CD4-positive, alpha-beta T cell treated with Interferon alpha-2 for 1 hour (primary cell): ENCODE results near the gene NOTCH1.
"Not testable (repeated sequence)": the region's sequence is repeated elsewhere in the genome, so short reads cannot be mapped to it uniquely, and the experiment has no call there.

ENCODE experiments used
- DNase-seq, 2 donors: peaks; one replicate each; pipeline ENCODE4 v3.0.0-alpha.2; 2020 to 2022

Gene NOTCH1

GRCh38 chr9:136545965-136546696 is at the start of gene NOTCH1:
Gene NOTCH1 (minus strand): TSS chr9:136546048. CDS start chr9:136545786, 262 bp downstream.
- DNase-seq, result peak; percentile 91 to 92

DNA sequence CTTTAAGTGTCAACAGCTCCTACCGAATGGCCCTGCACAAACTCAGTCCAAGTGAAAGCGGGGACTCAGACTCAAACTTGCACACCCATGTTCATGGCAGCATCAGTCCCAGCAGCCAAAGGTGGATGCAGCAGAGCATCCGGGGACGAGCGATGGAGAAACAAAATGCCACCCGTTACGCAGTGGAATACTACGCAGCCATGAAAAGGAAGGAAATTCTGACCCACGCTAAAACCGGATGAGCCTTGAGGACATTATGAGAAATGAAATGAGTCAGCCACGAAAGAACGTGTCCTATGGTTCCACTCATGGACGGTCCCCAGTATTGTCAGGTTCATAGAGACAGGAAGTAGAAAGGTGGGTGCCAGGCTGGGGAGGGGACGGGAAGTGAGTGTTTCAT is 48.6 kb upstream of the NOTCH1 start:
- DNase-seq, result no peak

DNA sequence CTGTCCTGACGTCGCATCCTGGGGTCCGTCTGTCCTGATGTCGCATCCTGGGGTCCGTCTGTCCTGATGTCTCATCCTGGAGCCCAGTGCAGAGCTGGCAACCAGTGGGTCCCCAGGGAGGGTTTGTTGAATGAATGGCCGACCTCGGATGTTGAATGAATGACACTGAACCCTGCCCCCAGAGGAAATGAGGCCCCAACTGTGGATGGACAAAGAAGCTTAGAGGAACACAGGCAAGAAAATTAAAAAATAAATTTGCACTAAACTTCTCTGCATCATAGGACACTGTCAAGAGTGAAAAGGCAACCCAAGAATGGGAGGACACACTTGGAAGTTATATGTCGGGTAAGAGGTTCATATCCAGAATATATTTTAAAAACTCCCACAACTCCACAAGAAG is 47.7 kb upstream of the NOTCH1 start:
- DNase-seq, result no peak

DNA sequence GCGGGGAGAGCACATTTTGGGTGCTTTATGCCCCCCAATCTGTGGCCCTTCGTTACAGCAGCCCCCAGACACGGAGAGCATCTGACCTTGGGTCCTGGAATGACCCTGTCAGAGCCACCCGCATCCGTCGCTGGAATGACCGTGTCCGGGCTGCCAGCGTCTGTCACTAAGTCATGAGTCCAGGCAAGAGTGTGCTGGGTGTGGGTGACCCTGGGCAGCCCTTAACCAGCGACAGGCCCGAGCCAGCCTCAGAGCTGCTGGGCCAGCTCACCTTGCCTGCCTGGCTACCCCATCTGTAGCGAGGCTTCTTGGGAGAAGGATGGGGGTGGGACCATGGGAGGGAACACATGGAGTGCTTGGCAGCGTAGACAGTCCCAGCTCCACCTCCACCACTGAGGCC is 46.8 kb upstream of the NOTCH1 start:
- no peak for DNase-seq

DNA sequence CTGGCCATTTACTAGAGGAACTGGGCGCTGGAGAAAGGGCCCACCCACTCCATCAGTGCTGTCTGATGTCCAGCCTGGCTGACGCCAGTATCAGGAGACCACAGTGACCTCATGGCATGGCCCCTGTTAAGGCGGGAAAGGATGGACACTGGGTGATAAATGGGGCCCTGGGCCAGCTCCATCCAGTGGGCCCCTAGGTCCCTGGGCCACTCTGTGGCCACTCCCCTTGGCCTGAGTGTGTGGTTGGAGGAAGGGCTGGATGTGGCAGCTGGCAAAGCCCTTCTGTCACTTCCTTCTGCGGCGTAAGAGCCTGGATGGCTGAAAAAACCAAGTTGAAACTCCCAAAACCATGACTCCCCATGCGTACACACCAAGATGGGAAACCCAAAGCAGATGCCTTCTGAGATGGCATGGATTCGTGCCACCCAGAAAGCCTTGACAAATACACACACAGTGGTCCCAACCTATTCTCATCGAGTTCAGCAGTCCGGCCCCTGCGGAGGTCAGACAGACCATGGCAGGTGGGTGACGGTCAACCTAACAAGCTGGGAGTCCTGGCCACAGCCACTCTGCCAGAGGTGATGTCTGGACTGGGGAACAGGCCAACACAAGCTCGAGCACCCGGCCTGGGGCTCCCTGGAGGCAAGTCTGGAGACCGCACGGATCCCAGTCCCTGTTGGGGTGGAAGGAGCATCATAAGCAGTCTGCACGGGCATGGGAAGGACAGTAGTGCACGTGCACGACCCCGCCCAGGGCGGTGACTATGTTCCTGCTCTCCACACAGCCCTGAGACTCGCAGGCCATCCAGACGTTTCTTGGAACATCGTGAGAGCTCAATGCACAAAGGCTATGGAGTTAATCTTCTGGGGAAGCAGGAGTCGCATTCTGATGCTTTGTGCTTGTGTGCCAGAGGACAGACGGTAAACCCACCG is 45.2 kb upstream of the NOTCH1 start:
- no peak for DNase-seq

- DNase-seq, result no peak
These were observed 44.2 kb upstream of the NOTCH1 start for GRCh38 chr9:136589766-136590763.

DNA sequence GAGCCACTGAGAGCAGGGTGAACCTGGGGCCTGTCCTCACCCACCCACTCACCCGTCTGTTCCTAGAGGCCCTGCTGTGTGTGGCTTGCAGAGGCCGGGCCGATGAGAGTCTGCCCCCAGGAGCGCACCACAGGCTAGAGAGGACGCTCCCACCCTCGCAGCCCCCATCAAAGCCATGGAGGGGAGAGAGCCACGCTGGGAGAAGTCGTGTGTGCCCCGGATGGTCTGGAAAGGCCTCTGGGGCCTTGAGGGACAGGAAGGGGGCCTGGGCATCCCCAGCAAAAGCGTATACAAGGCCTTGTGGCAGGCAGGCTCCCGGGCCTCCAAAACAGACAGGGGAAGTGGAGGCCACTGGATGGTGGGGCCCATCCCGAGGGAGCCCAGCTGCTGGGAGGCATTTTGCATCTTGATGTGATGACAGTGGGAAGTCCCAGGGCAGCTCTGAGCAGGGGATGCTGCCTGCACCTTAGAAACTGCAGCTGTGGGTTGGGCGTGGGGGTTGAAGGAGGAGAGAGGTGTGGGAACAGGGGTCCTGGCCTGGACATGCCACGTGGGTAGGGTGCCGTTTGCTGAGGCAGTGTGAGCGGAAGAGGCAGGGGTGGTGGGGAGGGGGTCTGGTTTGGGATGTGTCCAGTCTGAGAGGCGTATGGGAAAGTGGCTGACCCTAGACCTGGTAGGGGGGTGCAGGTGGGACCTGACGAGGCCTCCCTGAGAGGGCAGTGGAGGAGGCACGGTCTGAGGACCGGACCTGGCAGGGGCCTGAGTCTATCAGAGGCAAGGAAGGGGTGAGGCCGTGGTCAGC is 43.0 kb upstream of the NOTCH1 start:
- no peak for DNase-seq

DNA sequence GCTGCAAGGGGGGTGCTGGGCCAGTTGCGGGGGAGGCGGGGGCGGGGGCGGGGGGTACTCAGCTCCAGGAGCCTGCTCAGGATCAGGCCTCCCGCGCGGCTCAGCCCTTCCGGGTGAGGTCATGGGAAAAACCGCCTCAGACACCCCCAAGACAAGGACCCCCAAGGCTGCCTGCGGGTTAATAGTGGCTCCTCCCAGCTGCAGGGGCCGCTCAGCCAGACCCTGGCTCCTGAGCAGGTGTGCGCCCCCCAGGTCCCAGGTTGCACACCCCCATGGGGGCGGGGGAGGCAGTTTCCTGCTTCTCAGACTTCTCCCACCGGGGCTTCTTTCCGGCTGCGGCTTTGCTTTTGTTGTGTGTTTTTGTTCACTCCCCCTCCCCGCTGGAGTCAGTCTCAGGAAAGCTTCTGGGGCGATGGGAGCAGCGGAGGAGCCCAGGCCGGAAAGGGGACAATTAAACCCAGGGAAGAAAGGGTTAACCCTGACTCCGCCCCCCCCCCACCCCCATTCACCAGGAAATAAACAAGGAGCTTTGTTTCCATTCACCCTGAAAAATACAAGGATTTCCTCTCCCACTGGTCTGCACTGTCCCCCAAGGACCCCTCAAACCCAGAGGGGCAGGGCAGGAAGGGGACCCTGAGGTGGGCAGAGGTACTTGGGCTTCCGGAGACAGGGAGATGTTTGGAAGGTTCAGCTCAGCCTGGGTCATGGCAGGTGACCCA is 42.3 kb upstream of the NOTCH1 start:
- no peak for DNase-seq

DNA sequence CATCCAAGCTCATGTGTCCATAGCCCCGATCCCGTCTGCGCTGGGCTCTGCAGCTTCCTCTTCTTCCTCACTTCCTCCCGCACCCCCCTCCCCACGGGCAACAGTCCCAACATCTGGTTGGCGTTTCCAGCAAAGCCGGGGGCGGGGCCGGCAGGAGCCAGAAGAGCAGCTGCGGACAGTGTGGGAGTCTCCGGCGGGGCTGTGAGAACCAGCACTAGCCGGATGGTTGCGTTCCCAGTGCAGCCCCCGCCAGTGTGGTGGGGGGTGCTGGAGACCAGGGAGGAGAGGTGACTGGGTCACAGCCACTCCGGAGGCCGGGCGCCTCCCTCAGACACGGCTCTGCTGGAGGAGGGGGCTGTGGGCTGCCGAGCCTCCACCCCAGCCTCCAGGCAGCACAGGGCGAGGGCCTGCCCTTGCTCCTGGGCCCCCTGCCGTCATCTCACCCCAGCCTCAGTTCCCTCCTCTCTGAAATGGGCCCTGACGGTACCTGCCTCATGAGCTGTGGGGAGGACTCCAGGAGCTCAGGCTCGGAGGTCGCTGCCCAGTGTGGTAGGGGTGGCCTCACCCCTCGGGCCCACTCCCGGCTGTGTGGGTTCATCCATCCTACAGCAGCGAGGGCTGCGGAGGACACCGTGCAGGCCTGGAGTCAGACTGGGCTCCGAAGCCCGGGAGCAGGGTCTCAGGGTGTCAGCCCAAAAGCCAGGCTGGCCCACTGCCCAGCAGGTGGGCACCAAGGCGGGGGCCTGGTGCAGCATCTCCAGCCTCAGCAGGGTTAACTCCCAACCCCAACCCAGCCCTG is 41.5 kb upstream of the NOTCH1 start:
- peak in 1 of 2 donors; percentile 18 for DNase-seq

GRCh38 chr9:136586391-136586953 is 40.6 kb upstream of the NOTCH1 start:
- no peak for DNase-seq

- no peak for DNase-seq
These were observed 39.8 kb upstream of the NOTCH1 start for GRCh38 chr9:136585531-136586120.

DNA sequence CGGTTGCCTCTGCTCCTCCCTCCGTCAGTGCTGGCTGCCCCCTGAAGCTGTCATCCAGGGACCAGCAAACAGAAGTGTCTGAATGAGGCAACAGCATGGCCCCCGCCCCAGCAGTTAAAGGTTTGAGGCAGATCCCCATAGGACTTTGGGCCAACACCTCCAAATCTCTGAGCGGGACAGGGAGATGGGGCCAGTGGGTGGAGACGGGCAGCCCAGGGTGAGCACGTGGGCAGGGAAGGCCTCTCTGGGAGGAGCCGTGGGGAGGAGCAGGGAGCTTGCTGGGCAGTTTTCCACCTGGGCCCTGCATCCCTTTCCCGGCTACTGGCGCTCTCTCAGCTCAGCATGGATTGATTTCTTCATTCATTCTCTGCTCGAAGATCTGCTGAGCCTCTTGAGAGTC is 39.1 kb upstream of the NOTCH1 start:
- DNase-seq, result no peak

DNA sequence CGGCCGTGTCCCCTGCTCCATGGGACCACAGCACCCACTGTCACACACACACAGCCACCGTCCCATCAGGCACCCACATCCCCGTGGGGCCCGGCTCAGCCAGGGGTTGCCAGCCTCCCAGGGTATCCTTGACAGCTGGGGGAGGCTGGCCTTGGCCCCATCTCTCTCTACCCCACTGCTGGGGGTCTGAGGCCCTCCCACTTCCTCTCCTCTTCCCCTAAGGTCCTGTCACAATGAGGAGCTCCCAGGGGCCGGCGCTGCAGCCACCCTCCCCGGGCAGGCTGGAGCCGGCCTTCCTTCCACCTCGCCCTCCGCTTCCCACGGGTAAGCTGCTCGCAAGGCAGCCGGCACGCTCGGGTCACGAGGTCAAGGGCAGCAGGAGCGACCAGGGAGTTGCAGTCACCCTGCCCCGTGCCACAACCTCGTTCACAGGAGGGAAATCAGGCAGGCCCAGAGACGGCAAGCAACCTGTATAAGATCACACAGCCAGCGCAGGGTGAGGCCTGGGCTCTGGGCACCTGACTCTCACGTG is 38.6 kb upstream of the NOTCH1 start:
- no peak for DNase-seq

DNA sequence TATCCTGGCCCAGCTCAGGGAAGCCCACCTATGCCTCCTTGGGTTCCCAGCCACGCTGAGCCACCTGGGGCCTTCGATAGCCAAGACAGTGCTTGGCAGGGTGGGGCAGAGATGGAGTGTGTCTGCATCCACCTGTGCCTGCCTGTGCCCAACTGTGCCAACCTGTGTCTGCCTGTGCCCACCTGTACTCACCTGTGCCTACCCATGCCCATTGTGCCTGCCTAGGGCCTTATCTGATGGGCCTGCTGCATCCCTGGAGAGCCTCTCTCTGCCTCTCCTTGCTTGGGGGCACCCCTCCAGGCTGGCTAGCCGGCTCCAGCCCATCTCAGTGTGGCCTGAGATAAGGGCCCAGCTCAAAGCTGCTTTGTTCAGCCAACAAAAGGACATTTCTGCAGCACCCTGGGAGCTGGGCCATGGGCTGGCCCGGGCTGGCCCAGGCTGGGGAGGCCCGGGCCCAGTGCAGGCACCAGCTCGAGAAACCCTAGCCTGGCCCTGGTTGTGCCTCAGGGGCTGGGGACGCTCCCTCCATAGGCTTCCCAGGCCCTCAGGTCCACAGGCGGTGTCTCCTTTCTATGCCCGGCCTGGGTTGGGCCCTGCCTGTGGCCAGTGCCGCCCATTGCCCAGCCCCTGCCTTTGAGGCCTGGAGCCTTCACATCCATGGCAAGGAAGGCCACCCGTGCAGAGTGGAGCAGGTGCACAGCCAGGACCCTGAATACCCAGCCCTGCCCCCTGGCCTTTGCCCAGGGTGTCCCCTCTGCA is 37.3 kb upstream of the NOTCH1 start:
- DNase-seq, result no peak

DNA sequence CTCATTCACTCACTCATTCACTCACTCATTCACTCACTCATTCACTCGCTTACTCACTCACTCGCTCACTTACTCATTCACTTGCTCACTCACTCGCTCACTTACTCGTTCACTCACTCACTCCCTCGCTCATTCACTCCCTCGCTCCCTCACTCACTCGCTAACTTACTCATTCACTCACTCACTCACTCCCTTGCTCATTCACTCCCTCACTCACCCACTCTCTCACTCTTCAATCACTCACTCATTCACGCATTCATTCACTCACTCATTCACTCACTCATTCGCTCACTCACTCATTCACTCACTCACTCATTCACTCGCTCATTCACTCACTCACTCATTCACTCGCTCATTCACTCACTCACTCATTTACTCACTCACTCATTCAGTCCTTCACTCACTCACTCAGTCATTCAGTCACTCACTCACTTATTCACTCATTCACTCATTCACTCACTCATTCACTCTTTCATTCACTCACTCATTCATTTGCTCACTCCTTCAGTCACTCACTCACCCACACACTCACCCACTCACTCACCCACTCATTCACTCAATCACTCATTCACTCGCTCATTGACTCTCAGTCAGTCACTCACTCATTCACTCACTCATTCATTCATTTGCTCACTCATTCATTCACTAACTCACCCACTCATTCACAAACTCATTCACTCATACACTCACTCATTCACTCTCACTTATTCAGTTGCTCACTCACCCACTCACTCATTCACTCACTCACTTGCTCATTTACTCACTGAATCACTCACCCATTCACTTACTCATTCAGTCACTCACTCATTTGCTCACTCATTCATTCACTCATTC is 36.0 kb upstream of the NOTCH1 start:
- DNase-seq, result no peak

GRCh38 chr9:136579650-136580219 is 33.9 kb upstream of the NOTCH1 start:
- not testable (repeated sequence) for DNase-seq
